Subcutaneous adipose tissue (tissue), 4 donors: ENCODE measurements around the gene ESCO1. TPM values are rescaled to one million over a fixed set of nuclear protein-coding genes. Genes with fewer than 3 reads are reported as not detected.

Experiments
- CTCF ChIP-seq: fragments of 450-650 bp; IDR thresholded peaks from one replicate; pipeline ENCODE4 v1.5.1; 2016; ENCODE audit warnings: low read depth, mild to moderate bottlenecking, control low read depth, antibody characterized with exemption, moderate library complexity
- total RNA-seq, 4 donors: library from RNA; depleted of rRNA; stranded (reverse); fragments of >200 nt; gene quantifications; one replicate each; pipeline ENCODE4 v1.1.0, GENCODE V29; 2016

The ESCO1 gene
- total RNA-seq, 4 donors from 2014 or later, result 12.3 to 20.3 (median 17.7) TPM

DNA sequence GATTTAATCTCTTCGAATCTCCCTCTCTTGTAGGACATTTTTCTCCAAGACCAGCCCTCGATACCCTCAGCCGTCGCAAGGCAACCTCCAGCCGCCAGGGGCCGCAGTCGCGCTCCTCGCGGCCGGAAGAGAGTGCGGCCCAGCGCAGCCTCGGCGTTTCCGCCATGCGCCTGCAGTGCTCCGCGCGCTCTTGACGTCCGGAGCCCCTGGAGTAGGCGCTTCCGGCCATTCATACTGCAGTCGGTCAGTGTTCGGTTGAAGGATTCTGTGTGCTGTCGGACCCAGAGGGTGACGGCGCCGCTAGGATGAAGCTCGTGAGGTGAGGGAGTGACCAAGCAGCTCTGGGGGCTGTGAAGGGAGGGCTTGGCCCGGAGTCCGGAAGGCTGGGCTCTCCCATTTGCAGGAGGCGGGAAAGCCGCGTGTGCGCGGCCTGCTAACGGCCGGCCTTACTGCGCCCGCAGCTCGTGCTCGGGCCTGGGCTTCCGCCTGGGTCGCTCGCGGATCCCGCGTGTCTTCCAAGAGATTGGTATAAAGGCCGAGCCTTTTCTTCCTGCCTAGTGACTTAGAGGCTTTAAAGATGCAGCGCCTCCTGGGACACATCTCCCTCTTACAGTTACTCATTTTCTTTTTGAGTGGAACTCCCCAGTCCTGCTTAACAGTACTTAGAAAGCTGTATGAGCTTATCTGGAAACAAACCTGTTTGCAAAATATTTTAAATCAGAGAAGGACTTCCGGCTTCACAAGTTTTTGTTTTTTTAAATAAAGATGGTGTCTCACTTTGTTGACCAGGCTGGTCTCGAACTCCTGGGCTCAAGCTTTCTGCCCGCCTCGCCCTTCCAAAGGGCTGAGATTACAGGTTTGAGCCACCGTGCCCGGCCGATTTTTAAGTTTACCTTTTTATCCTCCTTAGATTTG is 11.9 kb upstream of the ESCO1 start, which contains the start of gene SNRPD1:
TSS of gene SNRPD1 (plus strand) at position 190 of the 915 bp plus-strand sequence. CDS start at position 306, 116 bp downstream.
- TF ChIP-seq CTCF, result no peak

GRCh38 chr18:21605213-21605612 is 4.7 kb upstream of the ESCO1 start:
- TF ChIP-seq CTCF, result no peak

- TF ChIP-seq CTCF, result no peak
Measured at GRCh38 chr18:21604671-21605070, 4.2 kb upstream of the ESCO1 start.

- TF ChIP-seq CTCF, result no peak
Measured at GRCh38 chr18:21602299-21602587, 1.7 kb upstream of the ESCO1 start.

GRCh38 chr18:21599585-21600525 is 649 bp downstream of the ESCO1 start:
- TF ChIP-seq CTCF, result no peak

DNA sequence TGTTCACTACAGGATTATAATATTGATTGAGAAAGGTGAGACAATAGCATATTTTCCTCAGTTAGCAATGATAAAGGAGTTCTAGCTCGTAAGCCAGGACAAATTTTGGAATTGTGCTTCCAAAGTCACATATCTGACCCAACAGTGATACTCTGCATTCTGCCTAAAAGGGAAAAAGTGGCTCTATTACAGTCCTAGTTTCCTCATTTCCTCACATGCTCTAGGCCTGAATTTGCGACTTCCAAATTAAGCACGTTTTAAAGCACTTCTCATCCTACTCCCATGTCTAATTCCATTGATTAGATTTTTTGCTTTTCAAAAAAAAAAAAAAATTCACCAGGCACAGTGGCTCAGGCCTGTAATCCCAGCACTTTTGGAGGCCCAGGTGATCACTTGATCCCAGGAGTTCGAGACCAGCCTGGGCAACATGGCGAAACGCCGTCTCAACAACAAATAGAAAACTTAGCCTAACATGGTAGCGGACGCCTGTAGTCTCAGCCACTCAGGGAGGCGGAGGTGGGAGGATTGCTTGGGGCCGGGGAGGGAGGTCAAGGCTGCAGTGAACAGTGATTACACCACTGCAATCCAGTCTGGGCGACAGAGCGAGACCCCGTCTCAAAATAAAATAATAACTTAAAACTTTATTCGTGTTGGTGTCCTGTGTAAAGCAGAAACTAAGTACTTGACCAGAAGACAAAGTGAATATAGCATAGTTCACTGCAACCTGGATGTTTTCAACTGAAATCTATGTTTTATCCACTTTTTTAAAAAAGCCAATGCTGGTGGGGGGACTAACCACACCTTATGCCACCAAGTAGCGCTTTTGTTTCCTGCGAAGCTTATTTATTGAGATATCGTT is 1.5 kb downstream of the ESCO1 start:
- no peak for TF ChIP-seq CTCF
